HEK293T (cell line): ENCODE measurements around the gene HSPA12A.

ENCODE experiments used
- CTCF ChIA-PET: fragments of 350-600 bp; formaldehyde crosslinking; extraction: SDS; loops from one replicate; lab custom pipeline; 2021; ENCODE audit warnings: antibody characterized with exemption, inconsistent platforms; lab: Yijun Ruan, JAX
- POLR2A ChIA-PET: fragments of 350-600 bp; formaldehyde crosslinking; extraction: SDS; loops from one replicate; lab custom pipeline; 2020; ENCODE audit warnings: antibody characterized with exemption, inconsistent platforms; lab: Yijun Ruan, JAX
- DNase-seq: peaks from one replicate; pipeline ENCODE4 v3.0.0; 2012; ENCODE audit warnings: mixed read lengths; ENCODE audit errors: extremely low spot score
- ARNT ChIP-seq: fragments of 450-650 bp; IDR thresholded peaks from 2 replicates; pipeline ENCODE4 v1.6.1; 2017; ENCODE audit warnings: mild to moderate bottlenecking
- BHLHE40 ChIP-seq: fragments of 450-650 bp; IDR thresholded peaks from 2 replicates; pipeline ENCODE4 v1.6.1; 2016; ENCODE audit warnings: mild to moderate bottlenecking, moderate library complexity, borderline replicate concordance
- CTBP1 ChIP-seq: fragments of 450-650 bp; IDR thresholded peaks from 2 replicates; pipeline ENCODE4 v1.6.1; 2016; ENCODE audit warnings: borderline replicate concordance
- ELF4 ChIP-seq: fragments of 450-650 bp; IDR thresholded peaks from 2 replicates; pipeline ENCODE4 v1.6.1; 2017; ENCODE audit warnings: antibody characterized with exemption
- FOXA1 ChIP-seq: fragments of 450-650 bp; IDR thresholded peaks from 2 replicates; pipeline ENCODE4 v1.6.1; 2016; ENCODE audit warnings: mild to moderate bottlenecking
- FOXK2 ChIP-seq: fragments of 450-650 bp; IDR thresholded peaks from 2 replicates; pipeline ENCODE4 v1.6.1; 2016; ENCODE audit warnings: mild to moderate bottlenecking
- FOXM1 ChIP-seq: fragments of 450-650 bp; IDR thresholded peaks from 2 replicates; pipeline ENCODE4 v1.6.1; 2017; ENCODE audit warnings: mild to moderate bottlenecking, borderline replicate concordance
- HDGF ChIP-seq: fragments of 450-650 bp; IDR thresholded peaks from 2 replicates; pipeline ENCODE4 v1.6.1; 2017; ENCODE audit warnings: antibody characterized with exemption, borderline replicate concordance
- L3MBTL2 ChIP-seq: fragments of 450-650 bp; conservative IDR thresholded peaks from 2 replicates; pipeline ENCODE4 v1.6.1; 2016; ENCODE audit warnings: mild to moderate bottlenecking
- LEF1 ChIP-seq: fragments of 450-650 bp; IDR thresholded peaks from 2 replicates; pipeline ENCODE4 v1.6.1; 2017; ENCODE audit warnings: mild to moderate bottlenecking, borderline replicate concordance
- NFRKB ChIP-seq: fragments of 450-650 bp; IDR thresholded peaks from 2 replicates; pipeline ENCODE4 v1.6.1; 2016; ENCODE audit warnings: mild to moderate bottlenecking, moderate library complexity
- PKNOX1 ChIP-seq: fragments of 450-650 bp; IDR thresholded peaks from 2 replicates; pipeline ENCODE4 v1.6.1; 2016
- SP1 ChIP-seq: fragments of 450-650 bp; IDR thresholded peaks from 2 replicates; pipeline ENCODE4 v1.6.1; 2017
- SUZ12 ChIP-seq: fragments of 450-650 bp; IDR thresholded peaks from 2 replicates; pipeline ENCODE4 v1.6.1; 2016; ENCODE audit warnings: mild to moderate bottlenecking
- TARDBP ChIP-seq: fragments of 450-650 bp; IDR thresholded peaks from 2 replicates; pipeline ENCODE4 v1.6.1; 2016
- ZNF384 ChIP-seq: fragments of 450-650 bp; IDR thresholded peaks from 2 replicates; pipeline ENCODE4 v1.6.1; 2016

Gene HSPA12A

GRCh38 chr10:116636976-116637375 lies 105.4 kb downstream of the HSPA12A start:
- DNase-seq: no peak
- TF ChIP-seq FOXK2: no peak
- no peak for TF ChIP-seq ZNF384
- no peak for TF ChIP-seq NFRKB
- no peak for TF ChIP-seq PKNOX1
- no peak for TF ChIP-seq CTBP1
- no peak for TF ChIP-seq BHLHE40
- TF ChIP-seq SP1: no peak
- no peak for TF ChIP-seq SUZ12
- no peak for TF ChIP-seq HDGF
- no peak for TF ChIP-seq L3MBTL2
- no peak for TF ChIP-seq ELF4
- ChIA-PET CTCF (no interaction called here), POLR2A (no interaction called here)

GRCh38 chr10:116636385-116636784 lies 106.0 kb downstream of the HSPA12A start:
- CTCF ChIA-PET: no interaction called here
- POLR2A ChIA-PET: no interaction called here
- TF ChIP-seq ELF4 (no peak), FOXM1 (no peak), BHLHE40 (no peak), FOXK2 (no peak), FOXA1 (no peak), PKNOX1 (no peak), L3MBTL2 (no peak), CTBP1 (no peak), SUZ12 (no peak), NFRKB (no peak), ARNT (no peak), LEF1 (no peak), SP1 (no peak), ZNF384 (no peak)
- no peak for DNase-seq

- POLR2A ChIA-PET: no interaction called here
- CTCF ChIA-PET: interaction anchor here (1.0 kb wide), 1 partner anchor 20 kb away, joined by 3 read pairs; no protein-coding TSS in a partner anchor
- no peak for DNase-seq
- TF ChIP-seq TARDBP (no peak), HDGF (no peak), SUZ12 (no peak), FOXM1 (no peak), ARNT (no peak), ZNF384 (no peak), PKNOX1 (no peak), FOXK2 (no peak), ELF4 (no peak), BHLHE40 (no peak), FOXA1 (no peak), L3MBTL2 (no peak), LEF1 (no peak), SP1 (no peak), NFRKB (no peak), CTBP1 (no peak)
Observed at GRCh38 chr10:116634126-116634975, 108.0 kb downstream of the HSPA12A start.

- no peak for TF ChIP-seq L3MBTL2
- ChIA-PET CTCF (no interaction called here), POLR2A (no interaction called here)
- no peak for DNase-seq
Observed at GRCh38 chr10:116633216-116633600, 109.2 kb downstream of the HSPA12A start.

GRCh38 chr10:116632596-116633215 lies 109.7 kb downstream of the HSPA12A start:
- POLR2A ChIA-PET: no interaction called here
- TF ChIP-seq PKNOX1 (no peak), SP1 (no peak), CTBP1 (no peak), ZNF384 (no peak), NFRKB (no peak), FOXA1 (no peak), ELF4 (no peak)
- CTCF ChIA-PET: no interaction called here
- no peak for DNase-seq

GRCh38 chr10:116631871-116632295 lies 110.5 kb downstream of the HSPA12A start:
- ChIA-PET POLR2A (interaction anchor here (1.3 kb wide), 1 partner anchor 21 kb away, joined by 3 read pairs; no protein-coding TSS in a partner anchor), CTCF (no interaction called here)
- no peak for DNase-seq
- TF ChIP-seq FOXK2 (no peak), L3MBTL2 (no peak), PKNOX1 (no peak), FOXM1 (no peak), ELF4 (no peak), LEF1 (no peak), HDGF (no peak)
